Measurements from ENCODE around the gene ICE1. TPM values are rescaled to one million over a fixed set of nuclear protein-coding genes. Genes with fewer than 3 reads are reported as not detected.

ICE1 gene
- total and polyA plus RNA-seq, 9 of the 15 experiments (the other 6 are each of a cell fraction or from before 2014, with no cell fraction given): 4.9 to 47.4 (median 28.2) TPM

DNA sequence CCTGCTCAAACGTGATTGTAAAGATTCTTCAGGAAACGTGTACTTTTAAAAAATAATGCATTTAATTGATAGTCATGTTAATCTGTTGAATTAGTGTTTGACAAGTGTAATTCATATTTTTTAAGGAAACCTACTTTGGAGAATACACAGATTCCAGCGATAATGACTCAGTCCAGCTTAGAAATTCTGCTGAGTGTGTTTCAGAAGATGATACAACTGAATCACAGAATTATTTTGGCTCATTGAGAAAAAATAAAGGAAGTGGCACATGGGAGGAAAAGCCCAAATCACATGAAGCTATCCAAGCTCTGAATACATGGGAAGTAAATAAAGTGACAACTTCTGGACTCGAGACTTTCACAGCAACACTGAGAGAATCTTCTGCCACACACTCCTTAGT is 37.8 kb downstream of the ICE1 start:
- ChIA-PET CTCF (ENCODE audit: low intra/inter-chr PET ratio) (no interaction called here), POLR2A (no interaction called here)
- WGBS (ENCODE audit: insufficient coverage, low coverage, missing lambda C conversion rate): 84% methylated on average over 4 of the region's 4 CpGs
- no peak for FAIRE-seq
- no TSS peak for BruUV-seq (replicated peaks)
- ATAC-seq: no peak
- H3K79me2 ChIP-seq (ENCODE audit: control insufficient read depth, insufficient read depth, low read length): no peaks in the 10 kb centered on the region
- no peaks in the 10 kb centered on the region for H3K9me1 ChIP-seq (ENCODE audit: control insufficient read depth, insufficient read depth, low read length)
- TF ChIP-seq MYNN (IDR thresholded peaks at IDR 0.05) (no peak), MYNN (CRISPR knock-in tag; IDR thresholded peaks at IDR 0.05) (no peak), KLF13 (tag; IDR thresholded peaks at IDR 0.05; ENCODE audit: borderline replicate concordance, low read depth) (no peak), U2AF1 (optimal IDR thresholded peaks at IDR 0.05; ENCODE audit: low read depth, low read length) (no peak), ZNF717 (CRISPR knock-in tag; IDR thresholded peaks at IDR 0.05) (no peak), STAG1 (CRISPR knock-in tag; IDR thresholded peaks at IDR 0.05; ENCODE audit: borderline replicate concordance) (no peak), SAFB (IDR thresholded peaks at IDR 0.05; ENCODE audit: borderline replicate concordance, low read depth, low read length) (no peak), DNMT1 (IDR thresholded peaks at IDR 0.05) (no peak), HNRNPUL1 (IDR thresholded peaks at IDR 0.05; ENCODE audit: low read length) (no peak), SMAD2 (IDR thresholded peaks at IDR 0.05; ENCODE audit: low read depth, low read length) (no peak), ZBTB1 (CRISPR knock-in tag; IDR thresholded peaks at IDR 0.05; ENCODE audit: borderline replicate concordance, low read depth) (no peak), RCOR1 (IDR thresholded peaks at IDR 0.05; ENCODE audit: borderline replicate concordance in 1 of 2, low read depth in 2 of 2, low read length in 2 of 2) (no peak), RBM17 (IDR thresholded peaks at IDR 0.05; ENCODE audit: borderline replicate concordance, low read depth, low read length) (no peak)
- TF ChIP-seq, protein P1, sequence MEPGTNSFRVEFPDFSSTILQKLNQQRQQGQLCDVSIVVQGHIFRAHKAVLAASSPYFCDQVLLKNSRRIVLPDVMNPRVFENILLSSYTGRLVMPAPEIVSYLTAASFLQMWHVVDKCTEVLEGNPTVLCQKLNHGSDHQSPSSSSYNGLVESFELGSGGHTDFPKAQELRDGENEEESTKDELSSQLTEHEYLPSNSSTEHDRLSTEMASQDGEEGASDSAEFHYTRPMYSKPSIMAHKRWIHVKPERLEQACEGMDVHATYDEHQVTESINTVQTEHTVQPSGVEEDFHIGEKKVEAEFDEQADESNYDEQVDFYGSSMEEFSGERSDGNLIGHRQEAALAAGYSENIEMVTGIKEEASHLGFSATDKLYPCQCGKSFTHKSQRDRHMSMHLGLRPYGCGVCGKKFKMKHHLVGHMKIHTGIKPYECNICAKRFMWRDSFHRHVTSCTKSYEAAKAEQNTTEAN (CRISPR knock-in tag; IDR thresholded peaks at IDR 0.05): no peak
- TF ChIP-seq, protein P2, sequence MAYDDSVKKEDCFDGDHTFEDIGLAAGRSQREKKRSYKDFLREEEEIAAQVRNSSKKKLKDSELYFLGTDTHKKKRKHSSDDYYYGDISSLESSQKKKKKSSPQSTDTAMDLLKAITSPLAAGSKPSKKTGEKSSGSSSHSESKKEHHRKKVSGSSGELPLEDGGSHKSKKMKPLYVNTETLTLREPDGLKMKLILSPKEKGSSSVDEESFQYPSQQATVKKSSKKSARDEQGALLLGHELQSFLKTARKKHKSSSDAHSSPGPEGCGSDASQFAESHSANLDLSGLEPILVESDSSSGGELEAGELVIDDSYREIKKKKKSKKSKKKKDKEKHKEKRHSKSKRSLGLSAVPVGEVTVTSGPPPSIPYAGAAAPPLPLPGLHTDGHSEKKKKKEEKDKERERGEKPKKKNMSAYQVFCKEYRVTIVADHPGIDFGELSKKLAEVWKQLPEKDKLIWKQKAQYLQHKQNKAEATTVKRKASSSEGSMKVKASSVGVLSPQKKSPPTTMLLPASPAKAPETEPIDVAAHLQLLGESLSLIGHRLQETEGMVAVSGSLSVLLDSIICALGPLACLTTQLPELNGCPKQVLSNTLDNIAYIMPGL (CRISPR knock-in tag; IDR thresholded peaks at IDR 0.05): no peak
- TF ChIP-seq, protein P3, sequence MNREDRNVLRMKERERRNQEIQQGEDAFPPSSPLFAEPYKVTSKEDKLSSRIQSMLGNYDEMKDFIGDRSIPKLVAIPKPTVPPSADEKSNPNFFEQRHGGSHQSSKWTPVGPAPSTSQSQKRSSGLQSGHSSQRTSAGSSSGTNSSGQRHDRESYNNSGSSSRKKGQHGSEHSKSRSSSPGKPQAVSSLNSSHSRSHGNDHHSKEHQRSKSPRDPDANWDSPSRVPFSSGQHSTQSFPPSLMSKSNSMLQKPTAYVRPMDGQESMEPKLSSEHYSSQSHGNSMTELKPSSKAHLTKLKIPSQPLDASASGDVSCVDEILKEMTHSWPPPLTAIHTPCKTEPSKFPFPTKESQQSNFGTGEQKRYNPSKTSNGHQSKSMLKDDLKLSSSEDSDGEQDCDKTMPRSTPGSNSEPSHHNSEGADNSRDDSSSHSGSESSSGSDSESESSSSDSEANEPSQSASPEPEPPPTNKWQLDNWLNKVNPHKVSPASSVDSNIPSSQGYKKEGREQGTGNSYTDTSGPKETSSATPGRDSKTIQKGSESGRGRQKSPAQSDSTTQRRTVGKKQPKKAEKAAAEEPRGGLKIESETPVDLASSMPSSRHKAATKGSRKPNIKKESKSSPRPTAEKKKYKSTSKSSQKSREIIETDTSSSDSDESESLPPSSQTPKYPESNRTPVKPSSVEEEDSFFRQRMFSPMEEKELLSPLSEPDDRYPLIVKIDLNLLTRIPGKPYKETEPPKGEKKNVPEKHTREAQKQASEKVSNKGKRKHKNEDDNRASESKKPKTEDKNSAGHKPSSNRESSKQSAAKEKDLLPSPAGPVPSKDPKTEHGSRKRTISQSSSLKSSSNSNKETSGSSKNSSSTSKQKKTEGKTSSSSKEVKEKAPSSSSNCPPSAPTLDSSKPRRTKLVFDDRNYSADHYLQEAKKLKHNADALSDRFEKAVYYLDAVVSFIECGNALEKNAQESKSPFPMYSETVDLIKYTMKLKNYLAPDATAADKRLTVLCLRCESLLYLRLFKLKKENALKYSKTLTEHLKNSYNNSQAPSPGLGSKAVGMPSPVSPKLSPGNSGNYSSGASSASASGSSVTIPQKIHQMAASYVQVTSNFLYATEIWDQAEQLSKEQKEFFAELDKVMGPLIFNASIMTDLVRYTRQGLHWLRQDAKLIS (CRISPR knock-in tag; IDR thresholded peaks at IDR 0.05): no peak
- no peak overlapping the region for H2AFZ ChIP-seq (ENCODE audit: low read depth, low read length)
- H3K9me3 ChIP-seq (replicated peaks; ENCODE audit: control insufficient read depth, insufficient read depth, low read depth, low read length): no peaks in the 10 kb centered on the region
- H3K4me3 ChIP-seq: no peak overlapping the region
- H4K20me1 ChIP-seq (replicated peaks; ENCODE audit: control insufficient read depth, insufficient read depth, low read length): no peaks in the 10 kb centered on the region
- H3K27ac ChIP-seq (ENCODE audit: extremely low read depth, low read depth, low read length): no peak overlapping the region
- H3K9ac ChIP-seq (ENCODE audit: insufficient read depth in 1 of 2, low read depth in 2 of 2, low read length in 2 of 2): no peak overlapping the region
- in situ Hi-C loops (cut with MboI) (no loop called here), intact Hi-C loops (cut with micrococcal nuclease) (no loop called here)
- H3K36me3 ChIP-seq (ENCODE audit: control insufficient read depth, insufficient read depth, low read length): peaks cover 97% of the 10 kb centered on the region
- H3K4me2 ChIP-seq (ENCODE audit: insufficient read depth, low read length): no peak overlapping the region
- no peak for DNase-seq (ENCODE audit: extremely low read depth in 1 of 4, low spot score in 3 of 4)
- H3K27me3 ChIP-seq (ENCODE audit: control insufficient read depth in 2 of 2, insufficient read depth in 2 of 2, low read length in 2 of 2): no peaks in the 10 kb centered on the region
- no peaks in the 10 kb centered on the region for H3K4me1 ChIP-seq (replicated peaks in 1 of 2; ENCODE audit: control insufficient read depth in 2 of 2, insufficient read depth in 2 of 2, low read length in 2 of 2)

All from K562 (cell line).